HepG2 (cell line): ENCODE measurements around the gene PAXX. TPM values are rescaled to one million over a fixed set of nuclear protein-coding genes. Genes with fewer than 3 reads are reported as not detected.

ENCODE experiments used
- AGO2 ChIP-seq: fragments of 200-400 bp; formaldehyde crosslinking; optimal IDR thresholded peaks from 2 replicates; pipeline ENCODE3; 2017; ENCODE audit warnings: mild to moderate bottlenecking, low read depth, low read length, moderate library complexity
- ATF7 ChIP-seq, 2 experiments: fragments of 450-650 bp in 1 of 2; sonication (generic) in 1 of 2; formaldehyde crosslinking in 1 of 2; IDR thresholded peaks; 2 replicates each; pipeline versions ENCODE4 v1.4.0 to v1.6.1; 2016 to 2020; ENCODE audit warnings: antibody characterized with exemption in 1 of 2, mild to moderate bottlenecking in 1 of 2, missing genetic modification reagents in 1 of 2
- ATF7-NPFF ChIP-seq: sonication (generic); formaldehyde crosslinking; IDR thresholded peaks from 2 replicates; pipeline ENCODE4 v1.8.1; 2023; ENCODE audit warnings: mild to moderate bottlenecking, low read depth, missing genetic modification reagents, moderate library complexity
- ERF ChIP-seq: IDR thresholded peaks from 2 replicates; pipeline ENCODE4 v1.6.1; 2018; ENCODE audit warnings: missing biosample characterization, missing genetic modification reagents
- GMEB1 ChIP-seq: sonication (generic); formaldehyde crosslinking; IDR thresholded peaks from 2 replicates; pipeline ENCODE4 v1.5.1; 2020; ENCODE audit warnings: missing genetic modification reagents, mild to moderate bottlenecking, borderline replicate concordance
- HNRNPLL ChIP-seq: fragments of 200-400 bp; formaldehyde crosslinking; IDR thresholded peaks from 2 replicates; pipeline ENCODE4 v1.6.1; 2017; ENCODE audit warnings: mild to moderate bottlenecking, low read depth, low read length; ENCODE audit not compliant: poor library complexity, severe bottlenecking
- IKZF5 ChIP-seq: IDR thresholded peaks from 2 replicates; pipeline ENCODE4 v1.6.1; 2018; ENCODE audit warnings: missing genetic modification reagents, mild to moderate bottlenecking, missing compliant biosample characterization
- PTBP1 ChIP-seq: fragments of 200-400 bp; formaldehyde crosslinking; IDR thresholded peaks from 2 replicates; pipeline ENCODE4 v1.6.1; 2018; ENCODE audit warnings: low read length, low read depth; ENCODE audit not compliant: poor library complexity, severe bottlenecking
- SP1 ChIP-seq, 2 experiments: fragments of 450-650 bp in 1 of 2; sonication (generic) in 1 of 2; formaldehyde crosslinking in 1 of 2; IDR thresholded peaks; 2 replicates each; pipeline versions ENCODE4 v1.4.0 to v1.6.1; 2016 to 2020; ENCODE audit warnings: missing genetic modification reagents in 1 of 2
- TBX3 ChIP-seq: fragments of 450-650 bp; IDR thresholded peaks from 2 replicates; pipeline ENCODE4 v1.6.1; 2017; ENCODE audit warnings: antibody characterized with exemption, mild to moderate bottlenecking, inconsistent platforms, borderline replicate concordance
- THAP8 ChIP-seq: sonication (generic); formaldehyde crosslinking; IDR thresholded peaks from 2 replicates; pipeline ENCODE4 v1.5.1; 2020; ENCODE audit warnings: missing genetic modification reagents, mild to moderate bottlenecking, borderline replicate concordance
- ZBTB38 ChIP-seq: sonication (generic); formaldehyde crosslinking; IDR thresholded peaks from 2 replicates; pipeline ENCODE4 v1.5.1; 2020; ENCODE audit warnings: mild to moderate bottlenecking, missing genetic modification reagents
- ZFP91 ChIP-seq: sonication (generic); formaldehyde crosslinking; IDR thresholded peaks from 2 replicates; pipeline ENCODE4 v1.9.0; 2022; ENCODE audit warnings: missing genetic modification reagents, mild to moderate bottlenecking, borderline replicate concordance
- ZNF367 ChIP-seq: sonication (generic); formaldehyde crosslinking; IDR thresholded peaks from 2 replicates; pipeline ENCODE4 v1.4.0; 2020; ENCODE audit warnings: missing genetic modification reagents, borderline replicate concordance
- ZNF496 ChIP-seq: sonication (generic); formaldehyde crosslinking; IDR thresholded peaks from 2 replicates; pipeline ENCODE4 v1.8.1; 2023; ENCODE audit warnings: mild to moderate bottlenecking, moderate library complexity, missing genetic modification reagents; ENCODE audit not compliant: insufficient replicate concordance
- ZNF605 ChIP-seq: sonication (generic); formaldehyde crosslinking; IDR thresholded peaks from 2 replicates; pipeline ENCODE4 v1.8.0; 2022; ENCODE audit warnings: mild to moderate bottlenecking, missing genetic modification reagents
- polyA plus RNA-seq, 8 experiments: library from polyadenylated mRNA; depleted of rRNA in 3 of 8; stranded (reverse) in 7 of 8; unstranded in 1 of 8; fragments of >200 nt; fragmentation: Illumina TruSeq in 4 of 8; extraction: Trizol in 4 of 8; gene quantifications; 2 replicates each; pipeline versions ENCODE4 v1.2.1 to v1.2.3, GENCODE V29; 2011 to 2016; ENCODE audit warnings: low read depth in 4 of 8, missing spikeins in 1 of 8, mixed read lengths in 1 of 8; ENCODE audit not compliant: insufficient read depth in 1 of 8
- total RNA-seq, 5 experiments: library from RNA; depleted of rRNA; stranded (reverse); fragments of >200 nt; fragmentation: Illumina TruSeq; extraction: Trizol; gene quantifications; 2 replicates each; pipeline ENCODE4 v1.2.3, GENCODE V29; 2016; ENCODE audit warnings: low read depth in 1 of 5

The PAXX gene
- total and polyA plus RNA-seq, 2 of the 13 experiments (the other 11 are each of a cell fraction or from before 2014, with no cell fraction given), result 14.0 to 31.9 TPM

- TF ChIP-seq ZFP91 (CRISPR knock-in tag), result peak; percentile 75
- TF ChIP-seq ZBTB38 (CRISPR knock-in tag), result peak; percentile 7; the same call in 1 of the 2 replicates
- peak; percentile 38; the same call in 1 of the 2 replicates for TF ChIP-seq IKZF5
- no peak for TF ChIP-seq TBX3
- no peak for TF ChIP-seq ZNF367 (CRISPR knock-in tag)
- no peak for TF ChIP-seq THAP8 (CRISPR knock-in tag)
- TF ChIP-seq ATF7 (IDR thresholded peaks at IDR 0.05), result no peak
- TF ChIP-seq ATF7 (CRISPR knock-in tag; IDR thresholded peaks at IDR 0.05), result 0 out of 2 replicates have a peak, but pooled peaks have one; percentile 62
- no peak for TF ChIP-seq SP1 (IDR thresholded peaks at IDR 0.05)
- TF ChIP-seq SP1 (CRISPR knock-in tag; IDR thresholded peaks at IDR 0.05), result 0 out of 2 replicates have a peak, but pooled peaks have one; percentile 8
- peak; percentile 71 for TF ChIP-seq AGO2
- peak; percentile 42 for TF ChIP-seq HNRNPLL
- no peak for TF ChIP-seq ZNF605 (CRISPR knock-in tag)
- no peak for TF ChIP-seq ZNF496 (CRISPR knock-in tag)
- TF ChIP-seq ERF (CRISPR knock-in tag), result peak; percentile 30
- no peak for TF ChIP-seq PTBP1
- TF ChIP-seq ATF7-NPFF (CRISPR knock-in tag), result peak; percentile 63; the same call in 1 of the 2 replicates
- peak; percentile 4; the same call in 1 of the 2 replicates for TF ChIP-seq GMEB1 (CRISPR knock-in tag)
These were observed 4.4 kb downstream of the PAXX start, which contains the start of gene CLIC3 (continued) for GRCh38 chr9:136996361-136997292.
